ENCODE measurements around the gene MYOF. TPM values are rescaled to one million over a fixed set of nuclear protein-coding genes. Genes with fewer than 3 reads are reported as not detected.

MYOF gene
- total RNA-seq, 2 experiments from 2014 or later, result 4.9 to 5.4 TPM

- ATAC-seq (no peak), DNase-seq (no peak)
- H3K27me3 Mint-ChIP-seq, result peaks cover 19% of the 10 kb centered on the region
- H3K9me3 Mint-ChIP-seq, result no peaks in the 10 kb centered on the region
- ChIA-PET POLR2A (no interaction called here), CTCF (interaction anchor here (2.3 to 21.5 kb wide), 2 partner anchors 22 to 110 kb away, joined by 12 to 595 read pairs; no protein-coding TSS in a partner anchor)
- no peak for TF ChIP-seq CTCF (IDR thresholded peaks at IDR 0.05)
- intact Hi-C loops (cut with micrococcal nuclease), result no loop called here
- no peak overlapping the region for H3K4me3 Mint-ChIP-seq
- H3K36me3 Mint-ChIP-seq (ENCODE audit: low read depth), result no peaks in the 10 kb centered on the region
- no peak overlapping the region for H3K27ac Mint-ChIP-seq
- no peaks in the 10 kb centered on the region for H3K4me1 Mint-ChIP-seq (ENCODE audit: low read depth)
Observed at GRCh38 chr10:93488956-93489528, 6.9 kb upstream of the MYOF start.

GRCh38 chr10:93485690-93486089 is 3.6 kb upstream of the MYOF start:
- no peaks in the 10 kb centered on the region for H3K36me3 Mint-ChIP-seq (ENCODE audit: low read depth)
- intact Hi-C loops (cut with micrococcal nuclease), result no loop called here
- no peaks in the 10 kb centered on the region for H3K9me3 Mint-ChIP-seq
- peaks cover 26% of the 10 kb centered on the region for H3K27me3 Mint-ChIP-seq
- H3K4me3 Mint-ChIP-seq, result no peak overlapping the region
- peaks cover 18% of the 10 kb centered on the region for H3K4me1 Mint-ChIP-seq (ENCODE audit: low read depth)
- CTCF ChIA-PET, result interaction anchor here (1.0 to 21.5 kb wide), 5 partner anchors 23 to 644 kb away, joined by 3 to 595 read pairs (median 3); no protein-coding TSS in a partner anchor
- no peak for ATAC-seq
- POLR2A ChIA-PET, result interaction anchor here (0.5 kb wide), 1 partner anchor 886 kb away, joined by 4 read pairs; no protein-coding TSS in a partner anchor
- H3K27ac Mint-ChIP-seq, result no peak overlapping the region
- no peak for TF ChIP-seq CTCF (IDR thresholded peaks at IDR 0.05)
- DNase-seq, result no peak

- no peak for DNase-seq
- Mint-ChIP-seq H3K27me3 (peaks cover 18% of the 10 kb centered on the region), H3K27ac (peak overlapping the region; percentile 87), H3K9me3 (no peaks in the 10 kb centered on the region), H3K4me3 (peak overlapping the region; percentile 75), H3K36me3 (ENCODE audit: low read depth) (no peaks in the 10 kb centered on the region), H3K4me1 (ENCODE audit: low read depth) (peaks cover 18% of the 10 kb centered on the region)
- ATAC-seq, result no peak
- POLR2A ChIA-PET, result interaction anchor here (1.0 to 3.0 kb wide), 6 partner anchors 8 to 106 kb away, joined by 4 to 23 read pairs (median 9); partner anchors contain the start of gene CEP55
- TF ChIP-seq CTCF (IDR thresholded peaks at IDR 0.05), result no peak
- CTCF ChIA-PET, result interaction anchor here (0.6 to 21.5 kb wide), 37 partner anchors 8 to 596 kb away, joined by 3 to 595 read pairs (median 6); partner anchors contain the start of gene CEP55
- intact Hi-C loops (cut with micrococcal nuclease), result loop anchor here (1.0 kb wide), 1 partner anchor 105 kb away; no protein-coding TSS in a partner anchor
Observed at GRCh38 chr10:93481637-93482144, 443 bp downstream of the MYOF start.

GRCh38 chr10:93478873-93479272 is 3.3 kb downstream of the MYOF start:
- intact Hi-C loops (cut with micrococcal nuclease), result no loop called here
- DNase-seq, result no peak
- H3K36me3 Mint-ChIP-seq (ENCODE audit: low read depth), result no peaks in the 10 kb centered on the region
- ATAC-seq, result no peak
- TF ChIP-seq CTCF (IDR thresholded peaks at IDR 0.05), result no peak
- ChIA-PET CTCF (interaction anchor here (21.5 kb wide), 1 partner anchor 100 kb away, joined by 595 read pairs; no protein-coding TSS in a partner anchor), POLR2A (no interaction called here)
- H3K4me1 Mint-ChIP-seq (ENCODE audit: low read depth), result peaks cover 18% of the 10 kb centered on the region
- no peaks in the 10 kb centered on the region for H3K9me3 Mint-ChIP-seq
- no peak overlapping the region for H3K4me3 Mint-ChIP-seq
- no peak overlapping the region for H3K27ac Mint-ChIP-seq
- H3K27me3 Mint-ChIP-seq, result peaks cover 11% of the 10 kb centered on the region

GRCh38 chr10:93476756-93477155 is 5.4 kb downstream of the MYOF start:
- ATAC-seq, result no peak
- H3K4me1 Mint-ChIP-seq (ENCODE audit: low read depth), result peaks cover 10% of the 10 kb centered on the region
- H3K9me3 Mint-ChIP-seq, result no peaks in the 10 kb centered on the region
- no peak overlapping the region for H3K4me3 Mint-ChIP-seq
- peaks cover 8% of the 10 kb centered on the region for H3K27me3 Mint-ChIP-seq
- H3K36me3 Mint-ChIP-seq (ENCODE audit: low read depth), result no peaks in the 10 kb centered on the region
- intact Hi-C loops (cut with micrococcal nuclease), result no loop called here
- no peak for TF ChIP-seq CTCF (IDR thresholded peaks at IDR 0.05)
- no peak overlapping the region for H3K27ac Mint-ChIP-seq
- POLR2A ChIA-PET, result no interaction called here
- CTCF ChIA-PET, result interaction anchor here (21.5 kb wide), 1 partner anchor 98 kb away, joined by 595 read pairs; no protein-coding TSS in a partner anchor
- no peak for DNase-seq

All from activated CD8-positive, alpha-beta T cell treated with anti-CD3 and anti-CD28 coated beads for 36 hours (primary cell).